HCT116 (cell line): ENCODE data around the gene CDH3. TPM values are rescaled to one million over a fixed set of nuclear protein-coding genes. Genes with fewer than 3 reads are reported as not detected.

Experiments
- ATAC-seq: fragments of 200-7000 bp; cut with Tn5 transposase; 2 replicates; pipeline ENCODE4 v1.9.1; 2020; ENCODE audit warnings: mild to moderate bottlenecking, moderate library complexity
- BruUV-seq: library from RNA; stranded (reverse); fragments of 400-500 nt; replicated peaks from 2 replicates; lab custom pipeline; 2021; lab: Mats Ljungman, UMichigan
- CTCF ChIA-PET: fragments of 300-600 bp; sonication (Branson Sonifier 250); formaldehyde crosslinking; loops from one replicate; lab custom pipeline; 2021; ENCODE audit warnings: antibody characterized with exemption; lab: Charles Lee
- POLR2A ChIA-PET: fragments of 300-600, 350-600 bp; sonication (Branson Sonifier 250); formaldehyde crosslinking; loops from one replicate; lab custom pipeline; 2021; ENCODE audit warnings: antibody characterized with exemption; lab: Charles Lee
- RAD21 ChIA-PET, 2 experiments: fragments of 300-600 bp; sonication (Branson Sonifier 250); formaldehyde crosslinking; loops; one replicate each; lab custom pipeline; 2023; ENCODE audit warnings: low total read pairs in 2 of 2; ENCODE audit not compliant: uncharacterized antibody in 2 of 2, unreplicated experiment in 2 of 2, low non-redundant PET in 1 of 2; lab: Charles Lee
- DNase-seq: peaks from one replicate; pipeline ENCODE4 v3.0.0-alpha.2; 2010; ENCODE audit warnings: low read depth, low spot score
- H2AFZ ChIP-seq: fragments of 200-600 bp; shearing (Covaris generic), sonication (generic); 2 replicates; pipeline ENCODE4 v1.6.1; 2017; ENCODE audit warnings: low read depth, mixed run types, mixed read lengths, antibody characterized with exemption, low read length; ENCODE audit not compliant: poor library complexity, severe bottlenecking
- H3K27ac ChIP-seq: 2 replicates; pipeline ENCODE4 v1.5.1; 2012; ENCODE audit warnings: low read depth, low read length
- H3K27me3 ChIP-seq: fragments of 200-600 bp; sonication (generic); 2 replicates; pipeline ENCODE4 v1.6.1; 2016; ENCODE audit warnings: mixed run types, low read length, mixed read lengths; ENCODE audit not compliant: insufficient read depth
- H3K36me3 ChIP-seq, 2 experiments: fragments of 200-500 bp in 1 of 2; fragments of 200-600 bp in 1 of 2; sonication (Bioruptor generic) in 1 of 2; sonication (generic) in 1 of 2; 2 replicates each; pipeline versions ENCODE4 v1.5.1 to v1.6.1; 2014 to 2016; ENCODE audit warnings: low read length in 2 of 2, inconsistent platforms in 1 of 2, mixed read lengths in 1 of 2, mixed run types in 1 of 2; ENCODE audit not compliant: insufficient read depth in 2 of 2, control insufficient read depth in 1 of 2
- H3K4me1 ChIP-seq, 2 experiments: fragments of 200-600 bp in 1 of 2; sonication (generic) in 1 of 2; 2 replicates each; pipeline versions ENCODE4 v1.5.1 to v1.6.1; 2012 to 2017; ENCODE audit warnings: low read length in 2 of 2, inconsistent platforms in 1 of 2, mild to moderate bottlenecking in 1 of 2, mixed read lengths in 1 of 2, mixed run types in 1 of 2, moderate library complexity in 1 of 2; ENCODE audit not compliant: insufficient read depth in 2 of 2, control insufficient read depth in 1 of 2
- H3K4me2 ChIP-seq: fragments of 200-600 bp; sonication (generic); 2 replicates; pipeline ENCODE4 v1.6.1; 2017; ENCODE audit warnings: mixed run types, low read length, mixed read lengths
- H3K4me3 ChIP-seq, 2 experiments: fragments of 200-600 bp in 1 of 2; sonication (generic) in 1 of 2; replicated peaks in 1 of 2; 2 replicates each; pipeline ENCODE4 v1.5.1; 2011 to 2016; ENCODE audit warnings: low read length in 2 of 2, control low read depth in 1 of 2, low read depth in 1 of 2, mild to moderate bottlenecking in 1 of 2, mixed read lengths in 1 of 2, mixed run types in 1 of 2
- H3K79me2 ChIP-seq: fragments of 200-600 bp; sonication (generic); 2 replicates; pipeline ENCODE4 v1.6.1; 2017; ENCODE audit warnings: mild to moderate bottlenecking, mixed run types, low read length, moderate library complexity, mixed read lengths; ENCODE audit not compliant: insufficient read depth
- H3K9ac ChIP-seq: fragments of 200-600 bp; sonication (generic); 2 replicates; pipeline ENCODE4 v1.6.1; 2016; ENCODE audit warnings: low read length, mixed read lengths
- H3K9me2 ChIP-seq: fragments of 200-600 bp; sonication (generic), shearing (Covaris generic); 2 replicates; pipeline ENCODE4 v1.6.1; 2017; ENCODE audit warnings: mixed run types, mild to moderate bottlenecking, moderate library complexity; ENCODE audit not compliant: insufficient read depth
- H3K9me3 ChIP-seq, 2 experiments: fragments of 200-500 bp in 1 of 2; fragments of 200-600 bp in 1 of 2; sonication (Bioruptor generic) in 1 of 2; sonication (generic) in 1 of 2; 2 replicates each; pipeline ENCODE4 v1.6.1; 2014 to 2017; ENCODE audit warnings: low read length in 2 of 2, mixed read lengths in 2 of 2, inconsistent platforms in 1 of 2, low read depth in 1 of 2, mild to moderate bottlenecking in 1 of 2, mixed run types in 1 of 2, moderate library complexity in 1 of 2; ENCODE audit not compliant: control insufficient read depth in 1 of 2, insufficient read depth in 1 of 2
- H4K20me1 ChIP-seq: fragments of 200-600 bp; sonication (generic), shearing (Covaris generic); 2 replicates; pipeline ENCODE4 v1.6.1; 2017; ENCODE audit warnings: mixed run types, mild to moderate bottlenecking, moderate library complexity; ENCODE audit not compliant: insufficient read depth
- EGR1 ChIP-seq: IDR thresholded peaks from 2 replicates; pipeline ENCODE4 v1.6.1; 2012; ENCODE audit warnings: low read depth
- ELF1 ChIP-seq: IDR thresholded peaks from 2 replicates; pipeline ENCODE4 v1.6.1; 2012; ENCODE audit warnings: low read depth, borderline replicate concordance
- EZH2 ChIP-seq: fragments of 200-600 bp; sonication (generic); IDR thresholded peaks from 2 replicates; pipeline ENCODE4 v1.6.1; 2017; ENCODE audit warnings: antibody characterized with exemption, mixed run types
- EZH2phosphoT487 ChIP-seq: fragments of 200-600 bp; IDR thresholded peaks from 2 replicates; pipeline ENCODE4 v1.6.1; 2018; ENCODE audit warnings: antibody characterized with exemption, borderline replicate concordance
- FOSL1 ChIP-seq: IDR thresholded peaks from 2 replicates; pipeline ENCODE4 v1.6.1; 2012; ENCODE audit warnings: low read depth
- JUND ChIP-seq: IDR thresholded peaks from 2 replicates; pipeline ENCODE4 v1.6.1; 2012
- RAD21 ChIP-seq: IDR thresholded peaks from 2 replicates; pipeline ENCODE4 v1.6.1; 2012; ENCODE audit warnings: low read depth, mild to moderate bottlenecking
- SIN3A ChIP-seq: IDR thresholded peaks from 2 replicates; pipeline ENCODE4 v1.6.1; 2012; ENCODE audit warnings: low read depth
- SP1 ChIP-seq: IDR thresholded peaks from 2 replicates; pipeline ENCODE4 v1.6.1; 2012; ENCODE audit warnings: low read depth
- SRF ChIP-seq: IDR thresholded peaks from 2 replicates; pipeline ENCODE4 v1.6.1; 2012; ENCODE audit warnings: low read depth
- YY1 ChIP-seq: IDR thresholded peaks from 2 replicates; pipeline ENCODE4 v1.6.1; 2011; ENCODE audit warnings: low read length, low read depth, moderate library complexity, mild to moderate bottlenecking; ENCODE audit not compliant: insufficient replicate concordance; ENCODE audit errors: extremely low read depth
- ZFX ChIP-seq: fragments of 450-650 bp; IDR thresholded peaks from 2 replicates; pipeline ENCODE4 v1.6.1; 2017
- ZNF274 ChIP-seq: fragments of 200-500 bp; sonication (Bioruptor generic); IDR thresholded peaks from 2 replicates; pipeline ENCODE4 v1.6.1; 2014; ENCODE audit warnings: mild to moderate bottlenecking, low read depth, low read length, inconsistent platforms
- intact Hi-C: fragments of 100-400 bp; cut with micrococcal nuclease; formaldehyde crosslinking; loops from 2 replicates; pipeline ENCODE4 v1.10.0; 2022
- total RNA-seq: library from RNA; stranded (reverse); gene quantifications from one replicate; pipeline ENCODE4 v1.2.1, GENCODE V29; 2021; ENCODE audit not compliant: unreplicated experiment
- TF ChIP-seq, protein P1 (sequence below): IDR thresholded peaks from 2 replicates; pipeline ENCODE4 v1.6.1; 2012
- TF ChIP-seq, protein P2 (sequence below), 3 experiments: fragments of 200-600 bp in 1 of 3; sonication (generic) in 1 of 3; IDR thresholded peaks in 2 of 3; conservative IDR thresholded peaks in 1 of 3; 2 replicates each; pipeline ENCODE4 v1.5.1; 2012 to 2017; ENCODE audit warnings: low read depth in 2 of 3, low read length in 2 of 3, antibody characterized with exemption in 1 of 3, borderline replicate concordance in 1 of 3, control low read depth in 1 of 3, mild to moderate bottlenecking in 1 of 3, mixed read lengths in 1 of 3, mixed run types in 1 of 3, moderate library complexity in 1 of 3; ENCODE audit not compliant: insufficient read depth in 1 of 3
- TF ChIP-seq, protein P3 (sequence below): IDR thresholded peaks from 2 replicates; pipeline ENCODE4 v1.6.1; 2012

CDH3 gene
- total RNA-seq, 1 experiment from 2014 or later, result 94.7 TPM

DNA sequence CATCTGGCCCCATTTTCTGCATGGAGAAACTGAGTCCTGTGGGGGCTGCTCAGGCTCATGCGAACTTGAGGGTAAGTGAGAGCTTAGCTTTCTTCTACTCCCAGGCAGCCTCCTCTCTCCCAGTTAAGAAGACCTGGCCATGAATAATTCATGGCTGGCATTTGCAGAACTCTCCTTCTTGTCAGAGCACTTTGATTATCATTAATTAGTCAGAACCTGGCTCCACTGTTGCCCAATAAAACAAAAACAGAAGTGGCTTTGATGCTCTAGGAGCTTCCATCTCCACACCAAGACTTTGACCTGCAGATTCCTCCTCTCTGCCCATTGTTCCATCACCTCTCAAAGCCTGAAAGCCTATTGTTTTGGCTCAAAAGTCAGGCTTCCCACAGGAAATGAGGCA lies 45.5 kb upstream of the CDH3 start:
- Histone ChIP-seq H3K4me2 (no peak overlapping the region), H3K9me3 (no peaks in the 10 kb centered on the region), H3K27ac (no peak overlapping the region), H3K79me2 (no peaks in the 10 kb centered on the region), H3K9me2 (no peaks in the 10 kb centered on the region), H3K27me3 (no peaks in the 10 kb centered on the region), H3K4me1 (no peaks in the 10 kb centered on the region; a peak in 1 of 4 replicates), H4K20me1 (no peaks in the 10 kb centered on the region), H3K9ac (no peak overlapping the region), H3K4me3 (no peak overlapping the region), H3K36me3 (no peaks in the 10 kb centered on the region), H2AFZ (no peak overlapping the region)
- ChIA-PET POLR2A (interaction anchor here (0.7 kb wide), 1 partner anchor 156 kb away, joined by 3 read pairs; no protein-coding TSS in a partner anchor), RAD21 (no interaction called here), CTCF (interaction anchor here (0.7 to 2.2 kb wide), 2 partner anchors 9 to 706 kb away, joined by 3 to 12 read pairs; no protein-coding TSS in a partner anchor)
- TF ChIP-seq SIN3A, result no peak
- TF ChIP-seq, protein P1, sequence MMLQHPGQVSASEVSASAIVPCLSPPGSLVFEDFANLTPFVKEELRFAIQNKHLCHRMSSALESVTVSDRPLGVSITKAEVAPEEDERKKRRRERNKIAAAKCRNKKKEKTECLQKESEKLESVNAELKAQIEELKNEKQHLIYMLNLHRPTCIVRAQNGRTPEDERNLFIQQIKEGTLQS, result no peak
- TF ChIP-seq, protein P2, sequence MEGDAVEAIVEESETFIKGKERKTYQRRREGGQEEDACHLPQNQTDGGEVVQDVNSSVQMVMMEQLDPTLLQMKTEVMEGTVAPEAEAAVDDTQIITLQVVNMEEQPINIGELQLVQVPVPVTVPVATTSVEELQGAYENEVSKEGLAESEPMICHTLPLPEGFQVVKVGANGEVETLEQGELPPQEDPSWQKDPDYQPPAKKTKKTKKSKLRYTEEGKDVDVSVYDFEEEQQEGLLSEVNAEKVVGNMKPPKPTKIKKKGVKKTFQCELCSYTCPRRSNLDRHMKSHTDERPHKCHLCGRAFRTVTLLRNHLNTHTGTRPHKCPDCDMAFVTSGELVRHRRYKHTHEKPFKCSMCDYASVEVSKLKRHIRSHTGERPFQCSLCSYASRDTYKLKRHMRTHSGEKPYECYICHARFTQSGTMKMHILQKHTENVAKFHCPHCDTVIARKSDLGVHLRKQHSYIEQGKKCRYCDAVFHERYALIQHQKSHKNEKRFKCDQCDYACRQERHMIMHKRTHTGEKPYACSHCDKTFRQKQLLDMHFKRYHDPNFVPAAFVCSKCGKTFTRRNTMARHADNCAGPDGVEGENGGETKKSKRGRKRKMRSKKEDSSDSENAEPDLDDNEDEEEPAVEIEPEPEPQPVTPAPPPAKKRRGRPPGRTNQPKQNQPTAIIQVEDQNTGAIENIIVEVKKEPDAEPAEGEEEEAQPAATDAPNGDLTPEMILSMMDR (IDR thresholded peaks at IDR 0.05 in 2 of 3, conservative IDR thresholded peaks at IDR 0.05 in 1 of 3; ENCODE audit: borderline replicate concordance in 1 of 3, insufficient read depth in 1 of 3, low read depth in 2 of 3, low read length in 2 of 3), result no peak
- no peak for TF ChIP-seq FOSL1
- TF ChIP-seq SRF, result no peak
- no peak for TF ChIP-seq EZH2phosphoT487
- no peak for TF ChIP-seq EGR1
- no peak for TF ChIP-seq SP1
- TF ChIP-seq EZH2, result no peak
- no peak for TF ChIP-seq JUND
- TF ChIP-seq ZFX, result no peak
- no peak for TF ChIP-seq ZNF274
- TF ChIP-seq, protein P3, sequence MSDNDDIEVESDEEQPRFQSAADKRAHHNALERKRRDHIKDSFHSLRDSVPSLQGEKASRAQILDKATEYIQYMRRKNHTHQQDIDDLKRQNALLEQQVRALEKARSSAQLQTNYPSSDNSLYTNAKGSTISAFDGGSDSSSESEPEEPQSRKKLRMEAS, result no peak
- no peak for TF ChIP-seq ELF1
- TF ChIP-seq RAD21, result no peak
- no peak for TF ChIP-seq YY1
- DNase-seq, result no peak
- ATAC-seq, result no peak
- no TSS peak for BruUV-seq
- intact Hi-C loops, result loop anchor here (10.0 kb wide), 1 partner anchor 305 kb away; no protein-coding TSS in a partner anchor
